ENCODE data around the gene SNAP29. TPM values are rescaled to one million over a fixed set of nuclear protein-coding genes. Genes with fewer than 3 reads are reported as not detected.
"Not testable (repeated sequence)": the region's sequence is repeated elsewhere in the genome, so short reads cannot be mapped to it uniquely, and the experiment has no call there.

The SNAP29 gene
- total and polyA plus RNA-seq, 4 donors = 10.5 to 26.2 (median 16.3) TPM

DNA sequence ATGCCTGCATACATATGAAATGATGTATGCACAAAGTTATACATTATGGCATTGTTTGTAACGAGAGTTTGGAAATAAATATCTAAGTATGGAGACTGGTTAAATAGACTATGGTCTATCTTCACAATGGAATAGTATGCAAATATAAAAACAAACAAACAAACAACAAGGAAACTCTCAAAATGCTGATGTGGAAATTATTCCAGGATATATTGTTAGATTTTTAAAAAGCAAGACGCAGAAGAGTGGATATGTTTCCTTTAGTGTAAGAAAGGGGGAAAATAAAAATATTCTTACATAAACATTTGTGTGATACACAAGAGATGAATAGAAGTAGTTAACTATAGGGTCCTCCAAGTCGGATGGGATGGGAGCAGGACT lies 47.6 kb downstream of the SNAP29 start:
- no peak overlapping the region for H3K9ac ChIP-seq (ENCODE audit: low read depth in 1 of 2, low read length in 2 of 2)
- H3K4me1 ChIP-seq (ENCODE audit: control insufficient read depth in 4 of 4, insufficient read depth in 4 of 4, low read length in 3 of 4) = peaks cover 3 to 17% (median 10%) of the 10 kb centered on the region in 4 donors
- TF ChIP-seq HNF4G (IDR thresholded peaks at IDR 0.05) (no peak), RXRA (IDR thresholded peaks at IDR 0.05) (no peak), EGR1 (IDR thresholded peaks at IDR 0.05; ENCODE audit: low read depth in 2 of 2) (no peak), RAD21 (IDR thresholded peaks at IDR 0.05) (no peak), YY1 (IDR thresholded peaks at IDR 0.05) (no peak), FOXA1 (IDR thresholded peaks at IDR 0.05) (no peak), HNF4A (conservative IDR thresholded peaks at IDR 0.05) (no peak), FOXA2 (IDR thresholded peaks at IDR 0.05) (no peak)
- TF ChIP-seq, protein P1, sequence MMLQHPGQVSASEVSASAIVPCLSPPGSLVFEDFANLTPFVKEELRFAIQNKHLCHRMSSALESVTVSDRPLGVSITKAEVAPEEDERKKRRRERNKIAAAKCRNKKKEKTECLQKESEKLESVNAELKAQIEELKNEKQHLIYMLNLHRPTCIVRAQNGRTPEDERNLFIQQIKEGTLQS (IDR thresholded peaks at IDR 0.05) = no peak
- TF ChIP-seq, protein P2, sequence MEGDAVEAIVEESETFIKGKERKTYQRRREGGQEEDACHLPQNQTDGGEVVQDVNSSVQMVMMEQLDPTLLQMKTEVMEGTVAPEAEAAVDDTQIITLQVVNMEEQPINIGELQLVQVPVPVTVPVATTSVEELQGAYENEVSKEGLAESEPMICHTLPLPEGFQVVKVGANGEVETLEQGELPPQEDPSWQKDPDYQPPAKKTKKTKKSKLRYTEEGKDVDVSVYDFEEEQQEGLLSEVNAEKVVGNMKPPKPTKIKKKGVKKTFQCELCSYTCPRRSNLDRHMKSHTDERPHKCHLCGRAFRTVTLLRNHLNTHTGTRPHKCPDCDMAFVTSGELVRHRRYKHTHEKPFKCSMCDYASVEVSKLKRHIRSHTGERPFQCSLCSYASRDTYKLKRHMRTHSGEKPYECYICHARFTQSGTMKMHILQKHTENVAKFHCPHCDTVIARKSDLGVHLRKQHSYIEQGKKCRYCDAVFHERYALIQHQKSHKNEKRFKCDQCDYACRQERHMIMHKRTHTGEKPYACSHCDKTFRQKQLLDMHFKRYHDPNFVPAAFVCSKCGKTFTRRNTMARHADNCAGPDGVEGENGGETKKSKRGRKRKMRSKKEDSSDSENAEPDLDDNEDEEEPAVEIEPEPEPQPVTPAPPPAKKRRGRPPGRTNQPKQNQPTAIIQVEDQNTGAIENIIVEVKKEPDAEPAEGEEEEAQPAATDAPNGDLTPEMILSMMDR (IDR thresholded peaks at IDR 0.05; ENCODE audit: low read depth, low read length, missing input control) = no peak
- TF ChIP-seq, protein P3, sequence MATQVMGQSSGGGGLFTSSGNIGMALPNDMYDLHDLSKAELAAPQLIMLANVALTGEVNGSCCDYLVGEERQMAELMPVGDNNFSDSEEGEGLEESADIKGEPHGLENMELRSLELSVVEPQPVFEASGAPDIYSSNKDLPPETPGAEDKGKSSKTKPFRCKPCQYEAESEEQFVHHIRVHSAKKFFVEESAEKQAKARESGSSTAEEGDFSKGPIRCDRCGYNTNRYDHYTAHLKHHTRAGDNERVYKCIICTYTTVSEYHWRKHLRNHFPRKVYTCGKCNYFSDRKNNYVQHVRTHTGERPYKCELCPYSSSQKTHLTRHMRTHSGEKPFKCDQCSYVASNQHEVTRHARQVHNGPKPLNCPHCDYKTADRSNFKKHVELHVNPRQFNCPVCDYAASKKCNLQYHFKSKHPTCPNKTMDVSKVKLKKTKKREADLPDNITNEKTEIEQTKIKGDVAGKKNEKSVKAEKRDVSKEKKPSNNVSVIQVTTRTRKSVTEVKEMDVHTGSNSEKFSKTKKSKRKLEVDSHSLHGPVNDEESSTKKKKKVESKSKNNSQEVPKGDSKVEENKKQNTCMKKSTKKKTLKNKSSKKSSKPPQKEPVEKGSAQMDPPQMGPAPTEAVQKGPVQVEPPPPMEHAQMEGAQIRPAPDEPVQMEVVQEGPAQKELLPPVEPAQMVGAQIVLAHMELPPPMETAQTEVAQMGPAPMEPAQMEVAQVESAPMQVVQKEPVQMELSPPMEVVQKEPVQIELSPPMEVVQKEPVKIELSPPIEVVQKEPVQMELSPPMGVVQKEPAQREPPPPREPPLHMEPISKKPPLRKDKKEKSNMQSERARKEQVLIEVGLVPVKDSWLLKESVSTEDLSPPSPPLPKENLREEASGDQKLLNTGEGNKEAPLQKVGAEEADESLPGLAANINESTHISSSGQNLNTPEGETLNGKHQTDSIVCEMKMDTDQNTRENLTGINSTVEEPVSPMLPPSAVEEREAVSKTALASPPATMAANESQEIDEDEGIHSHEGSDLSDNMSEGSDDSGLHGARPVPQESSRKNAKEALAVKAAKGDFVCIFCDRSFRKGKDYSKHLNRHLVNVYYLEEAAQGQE (IDR thresholded peaks at IDR 0.05) = no peak
- TF ChIP-seq, protein P4, sequence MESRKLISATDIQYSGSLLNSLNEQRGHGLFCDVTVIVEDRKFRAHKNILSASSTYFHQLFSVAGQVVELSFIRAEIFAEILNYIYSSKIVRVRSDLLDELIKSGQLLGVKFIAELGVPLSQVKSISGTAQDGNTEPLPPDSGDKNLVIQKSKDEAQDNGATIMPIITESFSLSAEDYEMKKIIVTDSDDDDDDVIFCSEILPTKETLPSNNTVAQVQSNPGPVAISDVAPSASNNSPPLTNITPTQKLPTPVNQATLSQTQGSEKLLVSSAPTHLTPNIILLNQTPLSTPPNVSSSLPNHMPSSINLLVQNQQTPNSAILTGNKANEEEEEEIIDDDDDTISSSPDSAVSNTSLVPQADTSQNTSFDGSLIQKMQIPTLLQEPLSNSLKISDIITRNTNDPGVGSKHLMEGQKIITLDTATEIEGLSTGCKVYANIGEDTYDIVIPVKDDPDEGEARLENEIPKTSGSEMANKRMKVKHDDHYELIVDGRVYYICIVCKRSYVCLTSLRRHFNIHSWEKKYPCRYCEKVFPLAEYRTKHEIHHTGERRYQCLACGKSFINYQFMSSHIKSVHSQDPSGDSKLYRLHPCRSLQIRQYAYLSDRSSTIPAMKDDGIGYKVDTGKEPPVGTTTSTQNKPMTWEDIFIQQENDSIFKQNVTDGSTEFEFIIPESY (IDR thresholded peaks at IDR 0.05) = no peak
- no peaks in the 10 kb centered on the region for H3K27me3 ChIP-seq (ENCODE audit: control insufficient read depth in 4 of 4, insufficient read depth in 4 of 4, low read length in 3 of 4)
- DNase-seq (ENCODE audit: low spot score) = no peak
- no peak overlapping the region for H3K4me3 ChIP-seq (ENCODE audit: low read depth in 1 of 3, low read length in 3 of 3)
- 91% methylated on average over 3 of the region's 3 CpGs for WGBS
- H3K27ac ChIP-seq (ENCODE audit: low read depth in 1 of 2, low read length in 2 of 2) = no peak overlapping the region
- no peaks in the 10 kb centered on the region for H3K36me3 ChIP-seq (ENCODE audit: control insufficient read depth in 4 of 4, insufficient read depth in 3 of 4, low read depth in 1 of 4, low read length in 3 of 4)
- H3K9me3 ChIP-seq (ENCODE audit: control insufficient read depth in 4 of 4, low read length in 3 of 4) = no peaks in the 10 kb centered on the region

DNA sequence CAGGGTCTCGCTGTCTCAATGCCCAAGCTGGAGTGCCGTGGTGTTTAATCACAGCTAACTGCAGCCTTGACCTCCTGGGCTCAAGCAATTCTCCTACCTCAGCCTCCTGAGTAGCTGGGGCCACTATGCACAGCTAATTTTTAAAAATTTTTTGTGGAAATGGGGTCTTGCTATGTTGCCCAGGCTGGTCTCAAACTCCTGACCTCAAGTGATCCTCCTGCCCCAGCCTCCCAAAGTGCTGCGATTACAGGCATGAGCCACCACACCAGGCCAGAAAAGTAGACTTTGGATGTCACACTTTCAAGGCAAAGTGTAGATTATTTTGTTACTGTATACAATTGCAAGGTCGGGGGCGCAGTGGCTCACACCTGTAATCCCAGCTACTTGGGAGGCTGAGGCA lies 49.9 kb downstream of the SNAP29 start:
- not testable (repeated sequence) for H3K9me3 ChIP-seq (ENCODE audit: control insufficient read depth in 4 of 4, low read length in 3 of 4); DNase-seq (ENCODE audit: low spot score); H3K4me3 ChIP-seq (ENCODE audit: low read depth in 1 of 3, low read length in 3 of 3); H3K27me3 ChIP-seq (ENCODE audit: control insufficient read depth in 4 of 4, insufficient read depth in 4 of 4, low read length in 3 of 4); H3K9ac ChIP-seq (ENCODE audit: low read depth in 1 of 2, low read length in 2 of 2); H3K27ac ChIP-seq (ENCODE audit: low read depth in 1 of 2, low read length in 2 of 2); H3K36me3 ChIP-seq (ENCODE audit: control insufficient read depth in 4 of 4, insufficient read depth in 3 of 4, low read depth in 1 of 4, low read length in 3 of 4)
- 86% methylated on average over 5 of the region's 5 CpGs for WGBS
- H3K4me1 ChIP-seq (ENCODE audit: control insufficient read depth in 4 of 4, insufficient read depth in 4 of 4, low read length in 3 of 4) = peaks cover 3 to 17% (median 10%) of the 10 kb centered on the region in 4 donors

All from liver (tissue), 9 donors.